Lower leg skin (tissue), 3 donors: ENCODE data around the gene MTRFR.
"Not testable (repeated sequence)": the region's sequence is repeated elsewhere in the genome, so short reads cannot be mapped to it uniquely, and the experiment has no call there.

Source experiments
- CTCF ChIP-seq, 3 donors: fragments of 450-650 bp; IDR thresholded peaks; one replicate each; pipeline ENCODE4 v1.5.1; 2016; ENCODE audit warnings: antibody characterized with exemption in 3 of 3, mild to moderate bottlenecking in 3 of 3, moderate library complexity in 2 of 3
- POLR2A ChIP-seq, 2 donors: fragments of 450-650 bp; IDR thresholded peaks; one replicate each; pipeline ENCODE4 v1.6.1; 2016 to 2017; ENCODE audit warnings: antibody characterized with exemption in 2 of 2, mild to moderate bottlenecking in 1 of 2, moderate library complexity in 1 of 2

GRCh38 chr12:123248129-123248528, 14.9 kb downstream of the MTRFR start:
- not testable (repeated sequence) for TF ChIP-seq CTCF, POLR2A (IDR thresholded peaks at IDR 0.05)
